ENCODE data around the gene FBXL13.
A peak's percentile ranks its signal among the peaks of the same experiment; 100 is the strongest.
"Not testable (repeated sequence)": the region's sequence is repeated elsewhere in the genome, so short reads cannot be mapped to it uniquely, and the experiment has no call there.

FBXL13 gene

DNA sequence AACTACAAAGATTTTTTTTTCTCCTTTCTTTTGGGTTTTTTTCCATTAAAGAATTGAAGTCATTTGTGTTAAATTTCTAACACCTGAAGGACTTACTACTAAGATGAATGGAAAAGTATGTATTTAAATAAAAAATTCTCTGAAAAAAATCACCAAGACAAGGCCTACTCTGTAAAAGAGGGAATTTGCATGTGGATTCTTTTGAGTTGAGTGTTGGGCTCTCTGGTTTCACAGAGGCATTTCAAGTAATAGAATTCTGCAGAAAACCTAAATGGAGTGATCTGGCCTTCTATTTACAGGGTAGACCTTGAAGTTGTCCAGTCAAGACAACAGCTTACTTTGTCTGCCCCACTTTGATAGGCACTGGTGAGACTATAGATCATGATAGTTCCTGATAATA is 157.7 kb downstream of the FBXL13 start:
- no peak for DNase-seq (ENCODE audit: insufficient read length, low spot score)
- TF ChIP-seq, protein P1, sequence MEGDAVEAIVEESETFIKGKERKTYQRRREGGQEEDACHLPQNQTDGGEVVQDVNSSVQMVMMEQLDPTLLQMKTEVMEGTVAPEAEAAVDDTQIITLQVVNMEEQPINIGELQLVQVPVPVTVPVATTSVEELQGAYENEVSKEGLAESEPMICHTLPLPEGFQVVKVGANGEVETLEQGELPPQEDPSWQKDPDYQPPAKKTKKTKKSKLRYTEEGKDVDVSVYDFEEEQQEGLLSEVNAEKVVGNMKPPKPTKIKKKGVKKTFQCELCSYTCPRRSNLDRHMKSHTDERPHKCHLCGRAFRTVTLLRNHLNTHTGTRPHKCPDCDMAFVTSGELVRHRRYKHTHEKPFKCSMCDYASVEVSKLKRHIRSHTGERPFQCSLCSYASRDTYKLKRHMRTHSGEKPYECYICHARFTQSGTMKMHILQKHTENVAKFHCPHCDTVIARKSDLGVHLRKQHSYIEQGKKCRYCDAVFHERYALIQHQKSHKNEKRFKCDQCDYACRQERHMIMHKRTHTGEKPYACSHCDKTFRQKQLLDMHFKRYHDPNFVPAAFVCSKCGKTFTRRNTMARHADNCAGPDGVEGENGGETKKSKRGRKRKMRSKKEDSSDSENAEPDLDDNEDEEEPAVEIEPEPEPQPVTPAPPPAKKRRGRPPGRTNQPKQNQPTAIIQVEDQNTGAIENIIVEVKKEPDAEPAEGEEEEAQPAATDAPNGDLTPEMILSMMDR (IDR thresholded peaks at IDR 0.05; ENCODE audit: insufficient read depth, missing control alignments): no peak
- FAIRE-seq: no peak

DNA sequence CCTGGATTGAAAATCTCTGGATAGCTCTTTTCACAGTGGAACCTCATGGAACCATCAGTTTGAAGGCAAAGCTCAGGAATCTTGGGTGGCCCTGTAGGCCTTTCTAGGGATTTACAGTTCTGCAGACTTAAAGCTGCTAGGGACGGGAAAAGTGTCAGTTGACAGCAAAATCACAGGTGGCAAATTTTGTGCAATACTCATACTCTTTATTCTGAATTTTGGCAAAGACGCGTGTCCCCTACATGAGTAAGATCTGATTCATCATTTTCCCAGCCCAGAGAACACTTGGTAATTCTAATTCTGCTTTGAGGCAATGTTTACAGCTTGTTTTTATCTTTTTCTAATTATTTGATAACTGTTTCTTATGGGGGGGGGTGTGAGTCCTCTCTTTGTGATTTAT is 158.2 kb downstream of the FBXL13 start:
- no peak for FAIRE-seq
- no peak for DNase-seq (ENCODE audit: insufficient read length, low spot score)
- TF ChIP-seq, protein P1 (IDR thresholded peaks at IDR 0.05; ENCODE audit: insufficient read depth, missing control alignments): no peak

- DNase-seq (ENCODE audit: insufficient read length, low spot score) (no peak), FAIRE-seq (peak; percentile 32)
- TF ChIP-seq, protein P1 (IDR thresholded peaks at IDR 0.05; ENCODE audit: insufficient read depth, missing control alignments): no peak
Observed at GRCh38 chr7:102914585-102914984, 160.0 kb downstream of the FBXL13 start.

DNA sequence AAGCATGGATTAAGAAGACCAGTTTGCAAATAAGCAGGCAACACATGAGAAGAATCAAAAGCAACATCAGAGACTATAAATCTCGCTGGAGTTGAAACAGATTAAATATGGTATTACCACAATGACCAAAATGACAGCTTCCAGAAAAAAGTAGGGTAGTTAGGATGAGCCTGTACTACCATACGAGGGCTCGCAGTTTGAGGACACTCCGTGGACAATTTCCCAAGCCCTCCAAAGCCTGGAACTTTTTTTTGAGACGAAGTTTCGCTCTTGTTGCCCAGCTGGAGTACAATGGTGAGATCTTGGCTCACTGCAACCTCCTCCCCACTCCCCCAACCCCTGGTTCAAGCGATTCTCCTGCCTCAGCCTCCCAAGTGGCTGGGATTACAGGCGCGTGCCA is 160.8 kb downstream of the FBXL13 start:
- TF ChIP-seq, protein P1 (IDR thresholded peaks at IDR 0.05; ENCODE audit: insufficient read depth, missing control alignments): no peak
- DNase-seq (ENCODE audit: insufficient read length, low spot score) (no peak), FAIRE-seq (no peak)

- DNase-seq (ENCODE audit: insufficient read length, low spot score): no peak
- TF ChIP-seq, protein P1 (IDR thresholded peaks at IDR 0.05; ENCODE audit: insufficient read depth, missing control alignments): no peak
- no peak for FAIRE-seq
Observed at GRCh38 chr7:102912742-102913141, 161.9 kb downstream of the FBXL13 start, which contains the start of gene LRRC17. TSS of gene LRRC17 (plus strand) at chr7:102913000. CDS start at chr7:102933914, 20,914 bp downstream.

DNA sequence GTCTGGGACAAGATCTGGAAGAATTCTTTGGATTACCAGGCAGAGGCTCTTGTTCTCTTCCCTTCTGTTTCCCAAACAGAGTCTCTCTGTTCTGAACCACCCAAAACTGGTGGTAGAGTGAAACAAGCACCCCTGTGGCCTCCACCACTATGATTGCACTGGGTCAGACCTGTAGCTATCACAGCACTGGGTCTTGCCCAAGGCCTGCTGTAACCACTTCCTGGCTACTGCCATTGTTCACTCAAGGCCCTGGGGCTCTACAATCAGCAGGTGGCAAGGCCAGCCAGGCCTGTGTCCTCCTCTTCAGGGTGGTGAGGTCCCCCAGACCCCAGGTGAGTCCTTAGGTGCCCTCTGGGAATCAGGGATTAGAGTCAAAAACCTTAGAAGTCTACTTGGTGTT is 165.9 kb downstream of the FBXL13 start:
- TF ChIP-seq, protein P1 (IDR thresholded peaks at IDR 0.05; ENCODE audit: insufficient read depth, missing control alignments): no peak
- DNase-seq (ENCODE audit: insufficient read length, low spot score): no peak
- FAIRE-seq: no peak

GRCh38 chr7:102903576-102903975 is 171.0 kb downstream of the FBXL13 start:
- not testable (repeated sequence) for DNase-seq (ENCODE audit: insufficient read length, low spot score); FAIRE-seq

DNA sequence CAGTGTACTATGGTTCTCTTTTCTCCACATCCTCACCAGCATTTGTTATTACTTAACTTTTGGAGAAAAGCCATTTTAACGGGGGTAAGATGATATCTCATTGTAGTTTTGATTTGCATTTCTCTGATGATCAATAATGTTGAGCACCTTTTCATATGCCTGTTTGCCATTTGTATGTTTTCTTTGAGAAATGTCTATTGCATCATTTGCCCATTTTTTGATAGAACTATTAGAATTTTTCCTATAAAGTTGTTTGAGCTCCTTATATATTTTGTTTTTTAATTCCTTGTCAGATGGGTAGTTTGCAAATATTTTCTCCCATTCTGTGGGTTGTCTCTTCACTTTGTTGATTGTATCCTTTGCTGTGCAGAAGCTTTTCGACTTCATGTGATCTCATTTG is 172.5 kb downstream of the FBXL13 start:
- DNase-seq (ENCODE audit: insufficient read length, low spot score); FAIRE-seq: not testable (repeated sequence)
